GM12891 (cell line): Measurements from ENCODE around the gene USP6NL.

ENCODE experiments used
- POLR2A ChIP-seq: IDR thresholded peaks from 2 replicates; pipeline ENCODE4 v1.6.1; 2011; ENCODE audit warnings: low read depth, low read length, control low read depth
- POLR2AphosphoS5 ChIP-seq: IDR thresholded peaks from 2 replicates; pipeline ENCODE4 v1.6.1; 2011; ENCODE audit warnings: low read depth, low read length, control low read depth
- TAF1 ChIP-seq: IDR thresholded peaks from 2 replicates; pipeline ENCODE4 v1.6.1; 2011; ENCODE audit warnings: low read depth, low read length, control low read depth

DNA sequence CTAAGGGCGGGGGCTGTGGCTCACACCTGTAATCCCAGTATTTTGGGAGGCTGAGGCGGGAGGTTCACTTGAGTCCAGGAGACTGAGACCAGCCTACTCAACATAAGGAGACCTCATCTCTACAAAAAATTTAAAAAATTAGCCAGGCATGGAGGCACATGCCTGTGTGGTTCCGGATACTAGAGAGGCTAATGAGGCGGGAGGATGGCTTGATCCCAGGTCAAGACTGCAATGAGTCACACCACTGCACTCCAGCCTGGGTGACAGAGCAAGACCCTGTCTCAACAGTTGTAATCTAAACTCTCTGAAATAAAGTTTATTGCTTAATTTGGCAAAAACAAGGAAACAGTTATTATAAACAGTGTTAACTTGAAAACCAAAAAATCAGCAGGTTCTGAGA, 123.3 kb downstream of the USP6NL start:
- no peak for TF ChIP-seq POLR2A
- TF ChIP-seq POLR2AphosphoS5 = no peak
- TF ChIP-seq TAF1 = no peak
